Dermis blood vessel endothelial cell (primary cell): Measurements from ENCODE around the gene RCOR1. TPM values are rescaled to one million over a fixed set of nuclear protein-coding genes. Genes with fewer than 3 reads are reported as not detected.

Experiments
- DNase-seq: peaks from one replicate; pipeline ENCODE4 v3.0.0; 2010
- total RNA-seq: library from RNA; depleted of rRNA; stranded (reverse); fragments of >200 nt; gene quantifications from 2 replicates; pipeline ENCODE4 v1.2.3, GENCODE V29; 2014

Gene RCOR1
- total RNA-seq, 1 donor from 2014 or later, result 14.0 TPM

DNA sequence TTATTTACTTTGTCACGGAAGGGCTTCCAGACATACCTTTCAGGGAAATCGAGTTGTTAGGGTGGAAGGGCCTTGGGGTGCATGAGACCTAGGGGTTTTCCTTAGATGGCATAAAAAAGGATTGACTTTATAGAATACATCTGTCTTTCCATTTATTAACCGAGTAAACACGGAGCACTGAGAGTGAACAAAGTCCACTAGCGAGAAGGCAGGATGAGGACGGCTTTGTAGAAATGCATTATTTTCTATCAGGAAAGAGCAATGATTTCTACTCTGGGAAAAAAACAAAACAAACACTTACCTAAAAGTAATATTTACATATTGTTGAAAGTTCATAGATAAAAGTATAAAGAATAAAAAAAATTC lies 91.8 kb downstream of the RCOR1 start:
- no peak for DNase-seq

DNA sequence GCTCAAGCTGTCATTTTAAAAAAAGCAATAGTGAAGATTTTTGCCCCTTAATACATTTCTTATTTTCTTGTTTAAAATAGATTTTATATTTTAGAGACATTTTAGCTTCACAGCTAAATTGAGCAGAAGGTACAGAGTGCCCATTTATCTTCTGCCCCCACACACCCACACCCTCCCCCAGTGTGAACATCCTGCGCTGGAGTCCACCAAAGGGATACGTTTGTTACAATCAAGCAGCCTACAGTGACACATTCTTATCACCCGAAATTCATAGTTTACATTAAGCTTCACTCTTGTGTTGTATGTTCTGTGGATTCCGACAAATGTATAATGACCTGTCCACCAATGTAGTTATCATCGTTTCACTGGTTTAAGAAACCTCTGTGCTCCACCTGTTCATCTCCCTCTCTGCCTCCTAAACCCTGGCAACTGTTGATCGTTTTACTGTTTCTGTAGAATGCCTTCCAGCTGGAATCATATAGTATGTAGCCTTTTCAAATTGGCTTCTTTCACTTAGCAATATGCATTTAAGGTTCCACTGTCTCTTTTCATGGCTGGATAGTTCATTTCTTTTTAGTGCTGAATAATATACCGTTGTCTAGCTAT lies 93.8 kb downstream of the RCOR1 start:
- DNase-seq, result no peak

- DNase-seq, result no peak
Measured at GRCh38 chr14:102688290-102688689, 95.8 kb downstream of the RCOR1 start.

- no peak for DNase-seq
Measured at GRCh38 chr14:102690509-102691286, 98.2 kb downstream of the RCOR1 start.

DNA sequence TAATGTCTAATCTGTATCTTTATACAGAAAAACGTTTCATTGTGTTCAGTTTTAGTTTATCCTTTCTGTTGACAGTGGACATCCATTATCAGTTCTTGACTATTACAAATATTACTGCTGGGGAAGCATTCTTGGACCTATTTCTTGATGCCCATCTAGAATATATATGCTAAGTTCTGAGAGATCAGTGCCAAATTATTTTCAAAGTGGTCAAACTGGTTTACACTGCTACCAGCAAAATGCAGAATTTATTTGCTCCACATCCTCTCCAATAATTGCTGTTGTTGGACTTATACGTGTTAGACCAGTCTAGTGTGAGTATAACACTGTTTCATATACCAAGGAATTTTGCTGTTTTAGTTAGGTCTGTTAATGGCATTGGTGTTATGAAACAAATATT lies 99.3 kb downstream of the RCOR1 start:
- no peak for DNase-seq

- DNase-seq, result peak; percentile 35
Measured at GRCh38 chr14:102692334-102692733, 99.9 kb downstream of the RCOR1 start.

GRCh38 chr14:102693006-102693755 lies 100.7 kb downstream of the RCOR1 start:
- peak; percentile 17 for DNase-seq

DNA sequence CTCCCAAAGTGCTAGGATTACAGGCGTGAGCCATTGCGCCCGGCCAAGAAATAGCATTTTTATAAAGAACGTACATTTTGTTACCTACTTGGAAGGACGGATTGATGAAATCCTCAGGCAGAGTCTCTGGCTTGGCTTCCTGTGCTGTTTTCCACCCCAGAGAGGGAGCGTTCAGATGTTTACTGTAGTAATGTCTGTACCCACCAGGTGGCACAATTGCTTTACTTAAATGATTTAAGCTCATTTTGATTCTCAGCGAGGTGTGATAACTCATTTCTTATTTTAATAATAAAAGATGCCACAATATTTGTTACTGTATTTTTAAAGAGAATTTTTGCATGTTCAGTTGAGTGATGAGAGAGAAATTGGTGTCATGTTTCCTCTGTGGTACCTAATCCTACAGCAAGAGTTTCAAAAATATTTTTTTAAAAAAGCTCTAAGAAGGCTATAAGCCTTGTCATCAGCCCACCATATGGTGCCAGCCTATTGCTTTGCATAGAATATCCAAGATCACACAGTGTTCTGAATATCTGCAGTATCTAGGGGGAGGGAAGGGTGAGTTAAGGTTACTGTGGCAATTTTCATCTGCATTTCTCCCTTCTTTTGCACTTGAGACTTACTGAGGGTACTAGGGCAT lies 102.2 kb downstream of the RCOR1 start:
- DNase-seq, result peak; percentile 86

- no peak for DNase-seq
Measured at GRCh38 chr14:102695167-102695555, 102.7 kb downstream of the RCOR1 start.

- no peak for DNase-seq
Measured at GRCh38 chr14:102696332-102696731, 103.9 kb downstream of the RCOR1 start.

DNA sequence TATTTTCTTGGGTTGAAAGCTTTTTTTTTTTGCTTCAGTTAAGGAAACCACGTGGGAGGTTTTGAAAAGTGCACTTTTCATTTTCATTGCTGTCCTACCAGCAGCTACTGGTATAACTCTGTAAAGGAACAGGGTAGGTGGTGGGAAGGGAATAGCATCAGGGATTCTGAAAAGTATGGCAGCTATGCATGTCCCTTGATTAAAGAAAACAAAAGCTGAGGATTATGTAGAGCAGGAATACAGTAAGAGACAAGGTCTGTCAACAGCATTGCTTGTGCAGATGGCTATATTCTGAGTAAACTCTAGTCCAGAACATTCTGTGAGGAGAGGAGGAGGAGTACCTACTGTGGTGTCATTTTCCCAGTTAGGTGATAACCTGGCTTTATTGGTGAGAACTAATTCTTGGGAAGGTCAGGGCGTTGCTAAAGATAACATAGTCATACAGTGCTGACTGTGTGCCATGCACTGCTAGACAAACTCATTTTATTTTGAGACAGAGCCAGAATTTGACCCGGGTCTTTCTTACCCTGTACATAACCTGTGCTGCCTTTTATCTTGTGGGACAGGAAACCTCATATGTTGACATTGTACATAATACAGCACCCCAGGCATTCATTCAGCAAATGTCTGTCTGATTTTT lies 104.5 kb downstream of the RCOR1 start:
- no peak for DNase-seq

GRCh38 chr14:102697501-102697900 lies 105.1 kb downstream of the RCOR1 start:
- no peak for DNase-seq

- peak; percentile 50 for DNase-seq
Measured at GRCh38 chr14:102699416-102700110, 107.1 kb downstream of the RCOR1 start.

DNA sequence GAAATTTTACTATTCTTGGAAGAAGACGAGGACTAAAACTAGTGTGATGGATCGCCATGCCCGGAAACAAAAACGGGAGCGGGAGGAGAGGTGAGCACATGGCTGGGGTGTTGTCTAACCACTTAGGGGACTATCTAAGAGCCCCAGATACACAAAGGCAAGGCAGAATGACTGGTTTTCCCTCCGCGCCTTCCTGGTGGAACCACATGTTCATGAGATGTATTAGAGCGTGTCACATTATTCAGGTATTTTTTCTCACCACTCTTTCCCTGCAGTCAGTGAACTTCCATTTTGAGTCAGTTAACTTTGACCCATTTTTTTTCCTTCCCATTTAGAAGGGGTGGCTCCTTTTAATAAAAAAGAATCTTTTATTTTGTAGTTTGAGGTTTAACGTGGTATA lies 116.0 kb downstream of the RCOR1 start:
- DNase-seq, result no peak

- DNase-seq, result no peak
Measured at GRCh38 chr14:102711207-102711606, 118.8 kb downstream of the RCOR1 start.

GRCh38 chr14:102711946-102712345 lies 119.5 kb downstream of the RCOR1 start:
- DNase-seq, result no peak

GRCh38 chr14:102717276-102717675 lies 124.8 kb downstream of the RCOR1 start:
- DNase-seq, result no peak

DNA sequence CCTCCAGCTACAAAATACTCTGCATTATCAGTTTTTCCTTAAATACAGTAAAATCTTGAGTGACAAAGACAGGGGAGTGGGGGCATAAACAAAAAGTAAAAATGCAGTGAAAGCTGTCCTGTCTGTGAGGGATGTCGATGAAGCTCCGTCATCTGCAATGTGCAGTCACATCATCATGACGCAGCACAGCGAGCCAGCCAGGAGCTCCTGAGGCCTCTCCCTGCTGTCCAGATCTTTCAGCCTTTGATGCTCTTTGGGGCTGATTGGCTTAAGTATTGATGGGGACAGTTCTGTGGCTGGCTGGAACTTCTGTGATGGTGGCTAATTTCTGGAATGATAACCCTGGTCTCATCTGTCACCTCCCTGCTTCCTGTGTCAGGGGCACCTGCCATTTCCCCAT lies 130.2 kb downstream of the RCOR1 start:
- no peak for DNase-seq

- no peak for DNase-seq
Measured at GRCh38 chr14:102723650-102724049, 131.2 kb downstream of the RCOR1 start.

GRCh38 chr14:102726191-102726949 lies 133.9 kb downstream of the RCOR1 start:
- DNase-seq, result no peak

DNA sequence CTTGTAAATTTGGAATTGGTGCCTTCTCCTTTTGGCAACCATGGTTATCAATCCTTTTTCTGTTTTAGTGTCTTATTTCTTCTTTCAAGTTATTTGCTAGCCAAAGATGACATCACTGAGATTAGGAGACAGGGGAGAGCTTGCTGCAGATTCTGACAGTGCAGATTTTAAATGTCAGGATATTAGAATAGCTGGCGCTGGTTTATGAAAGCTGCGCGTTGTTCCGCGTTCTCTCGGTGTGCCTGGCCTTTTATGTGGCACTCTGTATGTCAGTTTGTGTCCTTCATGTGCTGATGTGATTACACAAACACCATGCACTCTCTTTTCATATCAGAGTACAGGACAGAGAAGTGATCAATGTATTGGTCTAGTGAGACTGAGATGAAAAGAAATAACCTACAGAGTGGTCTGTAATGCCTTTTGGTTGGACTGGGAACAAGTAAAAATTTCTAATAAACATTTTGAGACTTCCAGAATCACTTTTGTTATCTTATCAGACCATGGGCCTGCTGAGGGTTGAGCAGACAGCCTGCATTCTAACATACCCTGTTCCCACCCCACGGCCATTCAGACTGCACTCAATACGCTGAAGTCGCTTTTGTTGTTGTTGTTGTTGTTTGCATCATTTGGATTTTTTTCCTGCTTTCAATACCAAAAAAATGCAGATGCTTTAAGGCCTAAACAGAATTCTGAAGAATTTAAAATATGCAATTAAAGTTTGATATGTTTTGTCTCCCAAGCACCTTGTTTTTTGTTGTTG lies 135.1 kb downstream of the RCOR1 start:
- no peak for DNase-seq
